Measurements from ENCODE around the gene PTPRN2. TPM values are rescaled to one million over a fixed set of nuclear protein-coding genes. Genes with fewer than 3 reads are reported as not detected.

PTPRN2 gene
- total RNA-seq, 1 experiment from 2014 or later: not detected

DNA sequence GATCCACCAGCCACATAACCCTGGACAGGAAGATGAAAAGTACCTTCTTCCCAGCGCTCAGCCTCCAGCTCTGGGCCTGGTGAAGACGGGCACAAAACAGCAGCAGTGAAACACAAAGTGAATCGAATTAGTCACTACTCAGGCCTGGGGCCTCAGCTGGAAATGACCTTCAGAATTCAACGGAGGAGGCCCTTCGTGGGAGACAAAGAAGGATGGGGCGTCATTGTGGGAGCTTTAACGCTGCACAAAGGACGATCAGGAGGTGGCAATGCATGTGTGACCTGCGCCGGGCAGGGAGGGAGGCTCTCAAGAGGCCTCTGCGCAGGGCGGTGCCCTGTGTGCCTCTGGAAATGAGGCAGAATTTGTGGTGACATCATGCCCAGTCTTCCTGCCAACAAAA is 1089.0 kb downstream of the PTPRN2 start:
- Histone ChIP-seq H3K9me3 (ENCODE audit: insufficient read depth, low read depth) (no peaks in the 10 kb centered on the region), H3K4me1 (replicated peaks; ENCODE audit: insufficient read depth) (no peaks in the 10 kb centered on the region), H4K20me1 (ENCODE audit: insufficient read depth) (no peaks in the 10 kb centered on the region), H2AFZ (no peak overlapping the region), H3K9me2 (ENCODE audit: insufficient read depth) (no peaks in the 10 kb centered on the region), H3K36me3 (ENCODE audit: low read depth) (no peaks in the 10 kb centered on the region), H3K27me3 (ENCODE audit: insufficient read depth, low read depth) (peaks cover 97% of the 10 kb centered on the region), H3K4me3 (no peak overlapping the region), H3K4me2 (no peak overlapping the region), H3K79me2 (ENCODE audit: low read depth) (no peaks in the 10 kb centered on the region), H3F3A (ENCODE audit: insufficient read depth, low read depth) (no peaks in the 10 kb centered on the region), H3K27ac (no peak overlapping the region)
- ChIA-PET CTCF (interaction anchor here (0.6 kb wide), 1 partner anchor 432 kb away, joined by 5 read pairs; no protein-coding TSS in a partner anchor), POLR2A (ENCODE audit: unreplicated experiment) (no interaction called here)
- no TSS peak for BruUV-seq (replicated peaks)
- no peak for TF ChIP-seq EZH2 (IDR thresholded peaks at IDR 0.05; ENCODE audit: low read depth)
- TF ChIP-seq, protein P1, sequence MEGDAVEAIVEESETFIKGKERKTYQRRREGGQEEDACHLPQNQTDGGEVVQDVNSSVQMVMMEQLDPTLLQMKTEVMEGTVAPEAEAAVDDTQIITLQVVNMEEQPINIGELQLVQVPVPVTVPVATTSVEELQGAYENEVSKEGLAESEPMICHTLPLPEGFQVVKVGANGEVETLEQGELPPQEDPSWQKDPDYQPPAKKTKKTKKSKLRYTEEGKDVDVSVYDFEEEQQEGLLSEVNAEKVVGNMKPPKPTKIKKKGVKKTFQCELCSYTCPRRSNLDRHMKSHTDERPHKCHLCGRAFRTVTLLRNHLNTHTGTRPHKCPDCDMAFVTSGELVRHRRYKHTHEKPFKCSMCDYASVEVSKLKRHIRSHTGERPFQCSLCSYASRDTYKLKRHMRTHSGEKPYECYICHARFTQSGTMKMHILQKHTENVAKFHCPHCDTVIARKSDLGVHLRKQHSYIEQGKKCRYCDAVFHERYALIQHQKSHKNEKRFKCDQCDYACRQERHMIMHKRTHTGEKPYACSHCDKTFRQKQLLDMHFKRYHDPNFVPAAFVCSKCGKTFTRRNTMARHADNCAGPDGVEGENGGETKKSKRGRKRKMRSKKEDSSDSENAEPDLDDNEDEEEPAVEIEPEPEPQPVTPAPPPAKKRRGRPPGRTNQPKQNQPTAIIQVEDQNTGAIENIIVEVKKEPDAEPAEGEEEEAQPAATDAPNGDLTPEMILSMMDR (conservative IDR thresholded peaks at IDR 0.05): no peak
- DNase-seq: no peak
- intact Hi-C loops (cut with micrococcal nuclease; ENCODE audit: unreplicated experiment): no loop called here

DNA sequence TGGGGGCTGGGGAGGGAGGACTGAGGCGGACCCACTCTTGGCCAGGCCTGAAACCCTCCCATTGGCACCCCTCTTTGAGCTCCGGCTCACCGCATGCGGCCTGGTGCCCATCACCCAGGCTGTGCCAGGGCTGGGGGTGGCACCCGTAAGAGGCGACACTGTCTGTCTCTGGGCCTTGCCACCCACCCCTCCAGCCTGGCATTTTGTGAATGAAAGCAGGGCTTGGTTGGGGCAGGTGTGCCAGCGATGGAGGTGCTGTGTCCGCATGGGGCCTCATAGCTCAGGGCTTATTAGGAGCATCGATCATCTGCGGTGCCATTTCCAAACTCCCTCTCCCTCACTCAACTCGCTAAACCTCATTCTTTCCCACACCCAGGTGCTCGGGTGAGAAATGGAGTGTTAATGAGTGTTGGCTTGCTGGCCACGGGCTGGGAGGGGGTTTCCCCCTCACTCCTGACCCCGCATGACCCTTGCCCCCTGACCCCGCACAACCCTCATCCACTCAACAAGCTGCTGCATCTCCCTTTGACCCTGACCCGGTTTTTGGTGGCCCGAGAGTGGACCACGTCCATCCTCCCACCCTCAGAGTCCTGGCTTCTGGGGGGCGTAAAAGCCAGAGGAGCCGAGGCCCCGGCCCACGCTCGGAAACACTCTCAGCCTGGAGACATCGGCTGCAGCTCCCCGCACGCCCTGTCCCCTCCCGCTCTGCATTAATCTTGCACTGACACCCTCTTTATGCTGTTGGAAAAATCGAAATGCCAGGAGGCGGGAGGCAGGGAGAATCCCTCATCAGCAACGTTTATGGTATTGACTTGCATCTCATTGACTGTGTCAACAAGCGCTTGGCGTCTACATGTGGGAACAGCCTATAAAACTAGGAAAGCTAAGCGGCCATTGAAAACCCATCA is 1089.6 kb downstream of the PTPRN2 start:
- Histone ChIP-seq H3K9me2 (ENCODE audit: insufficient read depth) (no peaks in the 10 kb centered on the region), H3K4me3 (no peak overlapping the region), H3K27me3 (ENCODE audit: insufficient read depth, low read depth) (peaks cover 97% of the 10 kb centered on the region), H3K79me2 (ENCODE audit: low read depth) (no peaks in the 10 kb centered on the region), H3F3A (ENCODE audit: insufficient read depth, low read depth) (no peaks in the 10 kb centered on the region), H4K20me1 (ENCODE audit: insufficient read depth) (no peaks in the 10 kb centered on the region), H2AFZ (no peak overlapping the region), H3K36me3 (ENCODE audit: low read depth) (no peaks in the 10 kb centered on the region), H3K4me2 (no peak overlapping the region), H3K27ac (no peak overlapping the region), H3K4me1 (replicated peaks; ENCODE audit: insufficient read depth) (no peaks in the 10 kb centered on the region), H3K9me3 (ENCODE audit: insufficient read depth, low read depth) (no peaks in the 10 kb centered on the region)
- intact Hi-C loops (cut with micrococcal nuclease; ENCODE audit: unreplicated experiment): no loop called here
- ChIA-PET POLR2A (ENCODE audit: unreplicated experiment) (no interaction called here), CTCF (interaction anchor here (0.6 kb wide), 1 partner anchor 431 kb away, joined by 5 read pairs; no protein-coding TSS in a partner anchor)
- DNase-seq: no peak
- no TSS peak for BruUV-seq (replicated peaks)
- TF ChIP-seq EZH2 (IDR thresholded peaks at IDR 0.05; ENCODE audit: low read depth): no peak
- TF ChIP-seq, protein P1 (conservative IDR thresholded peaks at IDR 0.05): no peak

DNA sequence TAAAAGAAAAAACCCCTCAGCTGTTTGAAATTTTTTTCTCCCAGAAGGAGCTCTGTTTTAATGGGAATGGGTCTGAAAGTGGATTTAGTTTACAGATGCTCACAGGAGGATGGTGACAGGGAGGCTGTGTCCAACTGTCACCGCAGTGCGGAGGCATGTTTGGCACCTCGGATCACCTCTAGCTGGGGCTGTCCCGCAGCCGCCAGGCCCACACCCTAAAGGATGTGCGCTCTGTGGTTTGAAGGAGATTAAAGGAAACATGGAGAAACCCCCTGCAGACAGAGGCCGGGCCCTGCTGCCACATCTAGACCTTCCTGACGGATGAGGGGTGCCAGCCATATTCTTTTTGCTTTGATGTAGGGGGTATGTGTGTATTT is 1090.3 kb downstream of the PTPRN2 start:
- TF ChIP-seq, protein P1 (conservative IDR thresholded peaks at IDR 0.05): no peak
- TF ChIP-seq EZH2 (IDR thresholded peaks at IDR 0.05; ENCODE audit: low read depth): no peak
- Histone ChIP-seq H3K4me1 (replicated peaks; ENCODE audit: insufficient read depth) (no peaks in the 10 kb centered on the region), H3K79me2 (ENCODE audit: low read depth) (no peaks in the 10 kb centered on the region), H4K20me1 (ENCODE audit: insufficient read depth) (no peaks in the 10 kb centered on the region), H3K36me3 (ENCODE audit: low read depth) (no peaks in the 10 kb centered on the region), H3K27ac (no peak overlapping the region), H2AFZ (no peak overlapping the region), H3F3A (ENCODE audit: insufficient read depth, low read depth) (no peaks in the 10 kb centered on the region), H3K4me3 (no peak overlapping the region), H3K9me2 (ENCODE audit: insufficient read depth) (no peaks in the 10 kb centered on the region), H3K9me3 (ENCODE audit: insufficient read depth, low read depth) (0 out of 2 replicates have a peak, but pooled peaks cover 2% of the 10 kb centered on the region), H3K4me2 (no peak overlapping the region), H3K27me3 (ENCODE audit: insufficient read depth, low read depth) (peaks cover 97% of the 10 kb centered on the region)
- ChIA-PET POLR2A (ENCODE audit: unreplicated experiment) (no interaction called here), CTCF (no interaction called here)
- BruUV-seq (replicated peaks): no TSS peak
- intact Hi-C loops (cut with micrococcal nuclease; ENCODE audit: unreplicated experiment): no loop called here
- no peak for DNase-seq

All from PC-9 (cell line).